ENCODE results near the gene KRTAP5-7.
"Not testable (repeated sequence)": the region's sequence is repeated elsewhere in the genome, so short reads cannot be mapped to it uniquely, and the experiment has no call there.

KRTAP5-7 gene

DNA sequence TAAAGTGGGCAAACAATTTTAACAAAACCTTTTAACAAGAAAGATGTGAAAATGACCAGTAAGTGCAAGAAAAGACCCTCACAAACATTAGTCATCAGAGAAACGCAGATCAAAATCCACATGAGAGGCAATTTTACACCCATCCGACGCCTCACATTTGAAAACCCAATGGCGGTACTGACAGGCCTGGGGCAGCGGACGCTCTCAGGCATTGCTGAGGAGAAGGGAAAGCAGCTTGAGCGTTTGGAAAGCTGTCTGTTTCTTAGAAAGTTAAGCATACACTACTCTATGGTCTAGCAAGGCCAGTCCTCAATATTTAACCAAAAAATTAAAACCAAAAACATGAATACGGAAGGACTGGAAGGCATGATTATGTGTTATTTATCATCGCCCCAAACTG is 8.8 kb downstream of the KRTAP5-7 start:
- DNase-seq: no peak

- DNase-seq: no peak
These were observed 10.5 kb downstream of the KRTAP5-7 start for GRCh38 chr11:71537537-71537936.

- not testable (repeated sequence) for DNase-seq
These were observed 11.1 kb downstream of the KRTAP5-7 start, which contains the start of gene KRTAP5-8 for GRCh38 chr11:71537977-71538665. Gene KRTAP5-8 (plus strand): TSS chr11:71538025. CDS start chr11:71538056, 31 bp downstream.

DNA sequence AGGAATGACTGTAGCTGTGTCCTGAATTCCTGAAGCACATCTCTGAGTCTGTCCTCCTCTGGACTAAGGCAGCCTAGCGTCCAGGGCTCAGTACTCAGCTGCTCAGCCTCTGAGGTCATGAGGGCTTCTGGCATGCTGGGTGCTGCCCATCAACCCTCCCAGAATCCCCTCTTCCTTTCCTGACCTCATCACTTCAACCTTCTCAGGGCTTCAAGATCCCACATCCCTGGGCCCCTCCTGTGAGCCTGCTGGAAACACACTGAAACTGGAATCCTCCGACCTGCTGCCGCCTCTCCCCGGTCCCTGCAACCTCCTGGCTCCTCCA is 11.6 kb downstream of the KRTAP5-7 start:
- no peak for DNase-seq

DNA sequence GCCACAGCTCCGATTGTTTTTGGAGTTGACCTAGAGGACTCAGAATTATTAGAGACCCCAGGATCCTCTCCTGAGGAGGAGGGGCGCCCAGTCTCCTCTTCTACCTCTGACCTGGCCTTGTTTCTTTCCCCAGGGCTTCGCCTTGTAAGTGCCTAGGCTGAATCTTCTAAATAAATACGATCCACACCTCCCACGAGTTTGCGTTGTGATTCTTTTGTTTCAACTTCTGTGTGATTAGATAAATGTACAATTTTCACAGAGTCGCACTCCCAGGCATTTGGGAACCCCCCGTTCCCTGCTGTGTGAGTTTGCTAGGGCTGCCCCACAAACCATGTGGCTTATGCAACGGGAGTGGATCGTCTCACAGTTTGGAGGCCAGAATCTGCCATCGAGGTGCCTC is 11.9 kb downstream of the KRTAP5-7 start:
- no peak for DNase-seq

GRCh38 chr11:71539971-71540370 is 12.9 kb downstream of the KRTAP5-7 start:
- DNase-seq: not testable (repeated sequence)

DNA sequence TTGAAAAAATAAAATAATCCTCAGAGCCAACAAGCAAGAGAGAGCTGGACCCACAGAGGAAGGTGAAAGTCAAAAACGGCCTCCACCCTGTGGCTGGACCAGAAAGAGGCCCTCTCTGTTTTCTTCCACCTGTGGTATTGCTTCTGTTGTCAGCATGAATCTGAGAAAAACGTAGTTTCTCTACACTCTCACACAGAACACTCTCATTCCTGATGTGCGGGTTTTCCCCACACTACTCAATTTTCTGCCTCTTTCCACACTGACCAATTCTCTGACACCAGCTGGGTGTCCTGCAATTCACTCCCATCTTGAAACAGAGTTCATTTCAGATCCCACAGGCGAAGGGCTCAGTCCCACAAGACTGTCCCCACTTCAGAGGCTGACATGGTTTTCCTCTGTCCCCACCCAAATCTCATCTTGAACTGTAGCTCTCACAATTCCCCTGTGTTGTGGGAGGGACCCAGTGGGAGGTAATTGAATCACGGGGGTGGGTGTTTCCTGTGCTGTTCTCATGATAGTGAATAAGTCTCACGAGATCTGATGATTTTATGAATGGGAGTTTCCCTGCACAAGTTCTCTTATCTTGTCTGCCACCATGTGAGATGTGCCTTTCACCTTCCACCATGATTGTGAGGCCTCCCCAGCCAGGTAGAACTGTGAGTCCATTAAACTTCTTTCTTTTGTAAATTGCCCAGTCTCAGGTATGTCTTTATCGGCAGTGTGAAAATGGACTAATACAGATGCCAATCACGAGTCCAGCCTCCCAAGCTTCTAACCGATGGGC is 13.6 kb downstream of the KRTAP5-7 start:
- DNase-seq: not testable (repeated sequence)

- DNase-seq: no peak
These were observed 15.3 kb downstream of the KRTAP5-7 start for GRCh38 chr11:71542382-71542781.

DNA sequence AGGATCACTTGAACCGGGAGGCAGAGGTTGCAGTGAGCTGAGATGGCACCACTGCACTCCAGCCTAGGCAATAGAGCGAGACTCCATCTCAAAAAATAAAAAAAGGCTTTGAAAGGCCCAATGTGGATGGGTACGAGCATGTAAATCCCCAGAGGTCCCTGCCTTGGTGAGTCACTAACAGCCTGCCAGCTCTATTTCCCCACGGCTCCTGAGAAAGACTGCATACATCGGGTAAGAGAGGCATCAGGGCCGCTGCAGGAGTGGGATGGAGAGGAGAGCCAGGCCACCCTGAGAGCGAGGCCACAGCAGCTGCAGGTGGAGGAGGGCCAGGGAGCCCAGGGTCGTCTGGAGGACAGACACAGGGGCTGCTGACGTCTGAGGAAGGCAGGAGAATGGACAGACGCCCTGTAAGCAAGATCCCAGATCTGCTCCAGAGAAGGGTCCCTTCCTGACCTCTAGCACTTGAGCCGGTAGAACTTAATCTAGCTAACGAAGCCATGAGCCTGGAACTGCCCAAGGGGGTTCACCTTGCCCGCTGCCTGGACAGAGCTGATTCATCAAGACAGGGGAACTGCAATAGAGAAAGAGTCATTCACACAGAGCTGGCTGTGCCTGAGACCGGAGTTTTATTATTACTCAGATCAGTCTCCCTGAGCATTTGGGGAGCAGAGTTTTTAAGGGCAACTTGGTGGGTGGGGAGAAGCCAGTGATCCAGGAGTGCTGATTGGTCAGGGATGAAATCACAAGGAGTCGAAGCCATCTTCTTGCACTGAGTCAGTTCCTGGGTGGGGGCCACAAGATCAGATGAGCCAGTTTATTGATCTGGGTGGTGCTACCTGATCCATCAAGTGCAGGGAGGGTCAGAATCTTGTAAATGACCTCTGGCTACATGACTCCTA is 16.1 kb downstream of the KRTAP5-7 start:
- DNase-seq: no peak

GRCh38 chr11:71543866-71544265 is 16.8 kb downstream of the KRTAP5-7 start:
- no peak for DNase-seq

DNA sequence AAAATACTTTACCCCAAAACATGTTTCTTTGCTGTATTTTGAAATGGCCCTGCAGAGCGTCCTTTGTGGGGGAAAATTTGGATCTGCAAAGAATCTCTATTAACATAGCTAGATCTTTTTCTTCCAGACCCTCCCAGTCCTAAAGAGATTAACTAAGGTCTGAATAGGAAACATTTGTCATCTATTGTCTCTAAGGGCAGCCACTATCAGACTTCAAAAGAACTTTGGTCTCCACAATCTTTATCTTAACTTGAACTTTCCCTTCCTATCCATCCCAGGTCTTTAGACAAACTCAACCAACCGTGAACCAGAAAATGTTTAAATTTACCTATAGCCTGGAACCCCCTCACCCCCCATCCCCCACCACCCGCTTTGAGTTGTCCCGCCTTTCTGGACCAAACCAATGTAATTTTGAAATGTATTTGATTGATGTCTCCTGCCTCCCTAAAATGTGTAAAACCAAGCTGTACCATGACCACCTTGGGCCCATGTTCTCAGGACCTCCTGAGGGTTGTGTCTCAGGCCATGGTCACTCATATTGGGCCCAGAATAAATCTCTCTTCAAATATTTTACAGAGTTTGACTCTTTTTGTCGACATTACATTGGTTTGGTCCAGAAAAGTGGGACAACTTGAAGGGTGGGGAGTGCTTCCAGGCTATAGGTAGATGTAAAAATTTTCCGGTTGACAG is 17.6 kb downstream of the KRTAP5-7 start:
- DNase-seq: no peak

DNA sequence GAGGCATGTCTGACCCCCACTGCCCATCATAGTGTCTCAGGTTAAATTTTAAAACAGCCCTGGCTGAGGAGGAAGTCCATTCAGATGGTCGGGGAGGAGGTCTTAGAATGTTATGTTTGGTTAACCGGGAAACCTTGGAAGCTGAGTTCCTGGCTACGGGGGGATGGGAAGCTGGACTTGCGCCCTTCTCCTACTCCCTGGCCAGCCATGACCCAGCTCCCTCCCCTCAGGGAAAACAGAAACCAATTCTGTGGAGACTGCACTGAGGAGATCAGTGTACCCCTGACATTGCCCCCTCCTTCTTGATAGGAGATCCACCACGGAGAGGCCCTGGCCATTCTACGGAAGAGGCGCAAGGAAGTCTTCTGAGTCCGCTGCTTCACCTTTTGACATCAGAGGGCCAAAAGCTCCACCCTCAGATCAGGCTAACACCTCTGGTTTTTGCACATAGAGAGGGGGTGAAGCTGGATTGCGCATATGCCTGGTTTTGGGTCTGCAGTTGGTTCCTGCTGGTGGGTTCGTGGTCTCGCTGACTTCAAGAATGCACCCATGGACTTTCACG is 18.4 kb downstream of the KRTAP5-7 start:
- no peak for DNase-seq

GRCh38 chr11:71548120-71548519 is 21.1 kb downstream of the KRTAP5-7 start, which contains the start of gene KRTAP5-9:
Gene KRTAP5-9 (plus strand): TSS chr11:71548420. CDS start chr11:71548658, 238 bp downstream.
- no peak for DNase-seq

- DNase-seq: no peak
These were observed 21.7 kb downstream of the KRTAP5-7 start for GRCh38 chr11:71548716-71549151.

- no peak for DNase-seq
These were observed 24.6 kb downstream of the KRTAP5-7 start for GRCh38 chr11:71551711-71552110.

DNA sequence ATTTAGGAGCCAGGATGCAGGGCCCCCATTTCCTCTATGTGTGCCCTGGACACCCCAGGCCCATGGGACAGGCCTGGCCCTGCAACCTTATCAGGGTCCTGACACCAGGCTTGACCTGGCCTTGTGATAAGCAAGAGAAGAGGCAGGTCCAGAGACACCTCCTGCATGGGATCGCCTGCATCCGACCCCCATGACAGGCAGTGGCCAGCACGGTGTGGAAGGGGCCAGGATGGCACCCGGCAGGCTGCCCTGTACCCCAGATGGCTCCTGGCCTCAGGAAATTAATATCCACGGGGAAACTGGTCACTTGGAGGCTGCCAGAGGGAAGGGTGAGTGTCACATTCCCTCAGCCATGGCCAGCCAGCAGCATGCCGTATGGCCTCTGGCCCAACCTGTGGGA is 27.9 kb downstream of the KRTAP5-7 start:
- DNase-seq: no peak

GRCh38 chr11:71555508-71555907 is 28.4 kb downstream of the KRTAP5-7 start:
- no peak for DNase-seq

DNA sequence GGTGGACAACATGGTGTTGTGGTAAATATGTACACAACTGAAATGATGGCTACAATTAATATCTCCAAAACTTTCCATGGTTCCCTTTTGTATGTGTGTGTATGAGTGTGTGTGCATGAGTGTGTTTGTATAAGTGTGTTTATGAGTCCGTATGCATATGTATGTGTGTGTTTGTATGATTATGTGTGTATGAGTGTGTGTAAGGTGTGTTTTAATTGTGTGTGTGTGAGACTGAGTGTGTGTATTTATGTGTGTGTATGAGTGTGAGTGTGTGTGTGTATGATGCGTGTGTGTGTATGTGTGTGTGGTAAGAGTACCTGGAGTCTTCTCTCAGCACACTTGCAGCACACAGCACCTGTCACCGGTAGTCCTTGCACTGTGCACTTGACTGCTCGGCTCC is 29.0 kb downstream of the KRTAP5-7 start:
- no peak for DNase-seq

DNA sequence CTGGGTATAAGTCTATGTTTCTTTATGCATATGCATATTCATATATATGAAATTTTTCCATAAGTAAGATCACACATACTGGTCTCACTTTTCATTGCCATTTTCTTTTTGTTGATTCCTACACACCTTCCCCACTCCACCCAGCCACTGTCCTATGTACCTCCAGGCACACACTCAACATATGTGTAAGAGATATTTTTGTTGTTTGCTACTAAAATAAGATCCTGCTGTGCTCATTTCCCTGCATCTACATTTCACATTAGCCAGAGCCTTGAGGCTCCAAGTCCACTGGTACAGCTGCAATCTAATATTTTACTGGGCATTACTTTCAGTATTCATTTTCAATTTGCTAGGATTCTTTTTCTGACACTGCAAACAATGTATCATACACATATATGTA is 30.2 kb downstream of the KRTAP5-7 start:
- DNase-seq: no peak

DNA sequence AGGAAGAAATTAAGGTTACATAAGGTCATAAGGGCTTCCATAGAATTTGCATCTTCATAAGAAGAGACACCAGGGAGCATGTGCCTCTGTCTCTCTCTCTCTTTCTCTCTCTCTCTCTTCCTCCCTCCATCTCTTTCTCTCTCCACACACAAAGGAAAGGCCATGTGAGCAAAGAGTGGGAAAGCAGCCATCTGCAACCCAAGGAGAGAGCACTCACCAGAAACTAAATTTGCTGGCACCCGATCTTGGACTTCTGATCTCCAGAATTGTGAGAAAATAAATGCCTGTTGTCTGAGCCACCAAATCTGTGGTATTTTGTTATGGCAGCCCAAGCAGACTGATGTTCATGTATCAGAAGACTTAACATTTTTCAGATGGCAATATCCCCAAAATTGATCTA is 31.9 kb downstream of the KRTAP5-7 start:
- no peak for DNase-seq

DNA sequence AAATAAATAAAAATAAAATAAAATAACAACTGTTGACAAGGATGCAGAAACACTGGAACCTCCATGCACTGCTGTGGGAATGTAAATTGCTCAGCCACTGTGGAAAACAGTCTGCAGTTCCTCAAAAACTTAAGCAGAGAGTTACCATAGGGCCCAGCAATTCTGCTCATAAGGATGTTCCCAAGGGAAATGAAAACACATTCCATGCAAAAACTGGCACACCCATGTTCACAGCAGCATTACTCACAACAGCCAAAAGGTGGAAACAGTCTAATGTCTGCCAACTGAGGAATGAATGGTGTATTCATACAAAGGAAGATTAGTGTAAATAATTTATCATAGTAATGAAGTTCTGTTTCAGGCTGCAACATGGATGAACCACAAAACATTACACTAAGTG is 35.1 kb downstream of the KRTAP5-7 start:
- DNase-seq: no peak

DNA sequence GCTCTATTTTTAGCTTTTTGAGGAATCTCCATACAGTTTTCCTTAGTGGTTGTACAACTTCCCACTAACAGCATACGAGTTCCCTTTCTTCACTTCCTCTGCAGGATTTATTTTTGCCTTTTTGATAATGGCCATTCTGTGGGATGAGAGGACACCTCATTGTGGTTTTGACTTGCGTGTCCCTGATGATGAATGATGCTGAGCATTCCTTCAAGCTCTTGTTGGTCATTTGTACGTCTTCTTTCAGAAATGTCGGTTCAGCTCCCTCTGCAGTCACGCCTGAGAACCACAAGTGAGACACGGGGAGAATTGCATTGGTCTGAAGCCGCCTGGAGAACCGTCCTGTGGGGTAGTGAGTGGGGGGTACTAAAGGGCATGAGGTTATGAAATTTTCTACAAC is 36.3 kb downstream of the KRTAP5-7 start:
- DNase-seq: no peak
